ENCODE data around the gene CORO1C.

DNA sequence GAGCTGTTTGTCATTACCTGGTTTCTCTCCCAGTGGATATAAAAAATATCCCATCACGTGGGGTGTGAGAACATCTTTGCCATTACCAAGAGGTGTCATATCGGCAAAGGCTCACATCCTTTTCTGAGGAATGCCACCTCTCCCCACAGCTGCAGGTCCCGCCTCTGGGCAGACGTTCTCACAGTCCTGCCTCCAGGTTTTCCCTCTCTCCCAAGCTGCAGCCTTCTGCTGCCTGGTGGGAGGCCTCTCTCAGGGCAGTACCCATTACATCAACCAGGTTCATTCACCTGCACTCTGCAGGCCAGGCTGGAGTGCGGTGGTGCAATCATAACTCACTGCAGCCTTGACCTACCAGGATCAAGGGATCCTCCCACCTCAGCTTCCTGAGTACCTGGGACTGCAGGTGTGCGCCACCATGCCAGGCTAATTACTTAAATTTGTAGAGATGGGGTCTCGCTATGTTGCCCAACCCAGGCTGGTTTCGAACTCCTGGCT is 118.5 kb downstream of the CORO1C start:
- TF ChIP-seq TAF1 (IDR thresholded peaks at IDR 0.05; ENCODE audit: control insufficient read depth, extremely low read depth, insufficient read depth, low read length, severe bottlenecking): no peak
- no peak for TF ChIP-seq ZFP30 (CRISPR knock-in tag; IDR thresholded peaks at IDR 0.05; ENCODE audit: borderline replicate concordance)
- no peak for TF ChIP-seq POLR2A (conservative IDR thresholded peaks at IDR 0.05)
- no peak for TF ChIP-seq ZNF24 (IDR thresholded peaks at IDR 0.05)
- TF ChIP-seq, protein P1, sequence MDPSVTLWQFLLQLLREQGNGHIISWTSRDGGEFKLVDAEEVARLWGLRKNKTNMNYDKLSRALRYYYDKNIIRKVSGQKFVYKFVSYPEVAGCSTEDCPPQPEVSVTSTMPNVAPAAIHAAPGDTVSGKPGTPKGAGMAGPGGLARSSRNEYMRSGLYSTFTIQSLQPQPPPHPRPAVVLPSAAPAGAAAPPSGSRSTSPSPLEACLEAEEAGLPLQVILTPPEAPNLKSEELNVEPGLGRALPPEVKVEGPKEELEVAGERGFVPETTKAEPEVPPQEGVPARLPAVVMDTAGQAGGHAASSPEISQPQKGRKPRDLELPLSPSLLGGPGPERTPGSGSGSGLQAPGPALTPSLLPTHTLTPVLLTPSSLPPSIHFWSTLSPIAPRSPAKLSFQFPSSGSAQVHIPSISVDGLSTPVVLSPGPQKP (CRISPR knock-in tag; IDR thresholded peaks at IDR 0.05): no peak
- no peak for TF ChIP-seq CTCF (IDR thresholded peaks at IDR 0.05 in 2 of 3, conservative IDR thresholded peaks at IDR 0.05 in 1 of 3; ENCODE audit: insufficient read depth in 2 of 3, low read depth in 1 of 3, low read length in 3 of 3)
- no peak for TF ChIP-seq ZZZ3 (IDR thresholded peaks at IDR 0.05)
- TF ChIP-seq CHD2 (IDR thresholded peaks at IDR 0.05; ENCODE audit: low read depth, low read length): no peak
- TF ChIP-seq, protein P2, sequence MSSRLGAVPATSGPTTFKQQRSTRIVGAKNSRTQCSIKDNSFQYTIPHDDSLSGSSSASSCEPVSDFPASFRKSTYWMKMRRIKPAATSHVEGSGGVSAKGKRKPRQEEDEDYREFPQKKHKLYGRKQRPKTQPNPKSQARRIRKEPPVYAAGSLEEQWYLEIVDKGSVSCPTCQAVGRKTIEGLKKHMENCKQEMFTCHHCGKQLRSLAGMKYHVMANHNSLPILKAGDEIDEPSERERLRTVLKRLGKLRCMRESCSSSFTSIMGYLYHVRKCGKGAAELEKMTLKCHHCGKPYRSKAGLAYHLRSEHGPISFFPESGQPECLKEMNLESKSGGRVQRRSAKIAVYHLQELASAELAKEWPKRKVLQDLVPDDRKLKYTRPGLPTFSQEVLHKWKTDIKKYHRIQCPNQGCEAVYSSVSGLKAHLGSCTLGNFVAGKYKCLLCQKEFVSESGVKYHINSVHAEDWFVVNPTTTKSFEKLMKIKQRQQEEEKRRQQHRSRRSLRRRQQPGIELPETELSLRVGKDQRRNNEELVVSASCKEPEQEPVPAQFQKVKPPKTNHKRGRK (tag; IDR thresholded peaks at IDR 0.05): no peak
- no peak for TF ChIP-seq SMC3 (conservative IDR thresholded peaks at IDR 0.05; ENCODE audit: insufficient read depth, low read depth, low read length)
- no peak for TF ChIP-seq ZNF3 (CRISPR knock-in tag; IDR thresholded peaks at IDR 0.05)
